ENCODE measurements around the gene GCK. TPM values are rescaled to one million over a fixed set of nuclear protein-coding genes. Genes with fewer than 3 reads are reported as not detected.

GCK gene
- total RNA-seq, 1 experiment from 2014 or later = not detected

GRCh38 chr7:44224974-44225565, 35.8 kb upstream of the GCK start:
- Histone ChIP-seq H3K9me3 (no peaks in the 10 kb centered on the region), H3K4me3 (no peak overlapping the region), H3K36me3 (no peaks in the 10 kb centered on the region), H3K27me3 (no peaks in the 10 kb centered on the region)
- no peak for DNase-seq

GRCh38 chr7:44224080-44224973, 35.1 kb upstream of the GCK start:
- DNase-seq = no peak
- no peaks in the 10 kb centered on the region for H3K36me3 ChIP-seq

GRCh38 chr7:44223362-44224079, 34.3 kb upstream of the GCK start:
- no peaks in the 10 kb centered on the region for H3K9me3 ChIP-seq
- no peak for DNase-seq
- H3K36me3 ChIP-seq = no peaks in the 10 kb centered on the region
- no peak overlapping the region for H3K4me3 ChIP-seq
- no peaks in the 10 kb centered on the region for H3K27me3 ChIP-seq

More at GRCh38 chr7:44224080-44224973, 35.1 kb upstream of the GCK start:
- H3K9me3 ChIP-seq = no peaks in the 10 kb centered on the region
- H3K27me3 ChIP-seq = no peaks in the 10 kb centered on the region
- H3K4me3 ChIP-seq = no peak overlapping the region

GRCh38 chr7:44222776-44223261, 33.6 kb upstream of the GCK start:
- H3K9me3 ChIP-seq = no peaks in the 10 kb centered on the region
- no peak overlapping the region for H3K4me3 ChIP-seq
- H3K36me3 ChIP-seq = no peaks in the 10 kb centered on the region
- H3K27me3 ChIP-seq = no peaks in the 10 kb centered on the region
- no peak for DNase-seq

DNA sequence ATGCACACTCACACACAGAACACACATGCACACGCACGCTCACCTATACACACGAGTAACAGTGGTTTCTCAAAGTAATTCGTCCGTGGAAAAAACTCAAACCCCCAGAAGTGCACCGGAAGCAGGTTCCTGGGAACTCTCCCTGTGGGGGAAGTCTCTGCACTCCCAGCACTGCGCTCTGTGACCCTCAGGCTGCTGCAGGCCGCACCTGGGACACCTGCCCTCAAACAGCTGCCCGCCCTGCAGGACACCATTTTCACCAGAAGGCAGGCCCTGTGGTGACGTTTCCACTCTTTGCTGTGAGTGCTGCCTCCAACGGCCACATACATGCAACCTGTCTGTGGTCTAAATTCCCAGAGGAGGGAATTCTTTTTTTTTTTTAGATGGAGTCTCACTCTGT, 32.8 kb upstream of the GCK start:
- no peaks in the 10 kb centered on the region for H3K9me3 ChIP-seq
- no peaks in the 10 kb centered on the region for H3K27me3 ChIP-seq
- H3K36me3 ChIP-seq = no peaks in the 10 kb centered on the region
- no peak for DNase-seq
- no peak overlapping the region for H3K4me3 ChIP-seq

GRCh38 chr7:44221231-44221791, 32.1 kb upstream of the GCK start:
- DNase-seq = no peak
- H3K9me3 ChIP-seq = no peaks in the 10 kb centered on the region

GRCh38 chr7:44220358-44221112, 31.3 kb upstream of the GCK start:
- H3K9me3 ChIP-seq = no peaks in the 10 kb centered on the region
- no peak for DNase-seq
- no peak overlapping the region for H3K4me3 ChIP-seq
- no peaks in the 10 kb centered on the region for H3K27me3 ChIP-seq
- H3K36me3 ChIP-seq = no peaks in the 10 kb centered on the region

More at GRCh38 chr7:44221231-44221791, 32.1 kb upstream of the GCK start:
- Histone ChIP-seq H3K36me3 (no peaks in the 10 kb centered on the region), H3K4me3 (no peak overlapping the region), H3K27me3 (no peaks in the 10 kb centered on the region)

- DNase-seq = no peak
- no peaks in the 10 kb centered on the region for H3K27me3 ChIP-seq
- no peaks in the 10 kb centered on the region for H3K9me3 ChIP-seq
- no peaks in the 10 kb centered on the region for H3K36me3 ChIP-seq
- no peak overlapping the region for H3K4me3 ChIP-seq
Measured at GRCh38 chr7:44220046-44220357, 30.8 kb upstream of the GCK start.

- H3K4me3 ChIP-seq = no peak overlapping the region
- H3K9me3 ChIP-seq = no peaks in the 10 kb centered on the region
- peaks cover 2% of the 10 kb centered on the region for H3K36me3 ChIP-seq
- DNase-seq = no peak
- no peaks in the 10 kb centered on the region for H3K27me3 ChIP-seq
Measured at GRCh38 chr7:44219371-44220045, 30.3 kb upstream of the GCK start.

DNA sequence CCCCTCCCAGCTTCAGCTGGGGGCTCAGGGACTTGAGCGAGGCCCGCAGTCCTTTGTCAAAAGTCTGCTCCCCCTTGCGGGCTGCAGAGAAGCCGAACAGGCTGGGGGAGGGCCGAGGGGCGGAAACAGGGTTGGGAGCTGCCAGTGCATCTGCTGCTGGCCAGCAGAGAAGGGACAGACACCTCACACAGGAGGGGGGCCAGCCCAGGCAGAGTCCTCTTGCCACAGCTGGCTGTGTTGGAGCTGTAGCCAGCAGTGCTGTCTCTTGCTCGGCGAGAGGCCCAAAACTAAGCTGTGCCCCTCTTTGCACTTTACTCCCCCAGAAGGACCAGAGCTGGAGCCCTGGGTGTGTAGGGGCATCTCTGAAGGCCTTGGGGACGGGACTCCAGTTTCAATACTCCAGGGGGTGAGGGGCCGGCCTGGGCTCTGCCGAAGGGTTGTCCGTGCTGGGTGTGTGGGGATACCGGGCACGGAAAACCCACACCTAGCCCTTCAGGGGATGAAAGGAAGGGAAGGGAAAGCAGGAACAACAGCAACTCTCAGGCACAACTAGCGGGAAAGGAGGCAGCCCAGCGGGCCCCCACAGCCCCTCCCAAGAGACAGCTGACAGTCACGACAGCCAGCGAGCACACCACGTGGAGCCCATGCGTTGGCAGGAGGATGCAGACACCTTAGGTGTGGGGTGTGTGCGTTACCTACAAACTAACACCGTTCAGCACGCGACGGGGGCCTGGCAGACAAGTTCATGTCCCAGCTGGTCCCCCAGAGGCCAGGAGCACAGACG, 29.4 kb upstream of the GCK start:
- H3K9me3 ChIP-seq = no peaks in the 10 kb centered on the region
- no peak overlapping the region for H3K4me3 ChIP-seq
- H3K36me3 ChIP-seq = peaks cover 5% of the 10 kb centered on the region
- no peak for DNase-seq
- H3K27me3 ChIP-seq = no peaks in the 10 kb centered on the region

DNA sequence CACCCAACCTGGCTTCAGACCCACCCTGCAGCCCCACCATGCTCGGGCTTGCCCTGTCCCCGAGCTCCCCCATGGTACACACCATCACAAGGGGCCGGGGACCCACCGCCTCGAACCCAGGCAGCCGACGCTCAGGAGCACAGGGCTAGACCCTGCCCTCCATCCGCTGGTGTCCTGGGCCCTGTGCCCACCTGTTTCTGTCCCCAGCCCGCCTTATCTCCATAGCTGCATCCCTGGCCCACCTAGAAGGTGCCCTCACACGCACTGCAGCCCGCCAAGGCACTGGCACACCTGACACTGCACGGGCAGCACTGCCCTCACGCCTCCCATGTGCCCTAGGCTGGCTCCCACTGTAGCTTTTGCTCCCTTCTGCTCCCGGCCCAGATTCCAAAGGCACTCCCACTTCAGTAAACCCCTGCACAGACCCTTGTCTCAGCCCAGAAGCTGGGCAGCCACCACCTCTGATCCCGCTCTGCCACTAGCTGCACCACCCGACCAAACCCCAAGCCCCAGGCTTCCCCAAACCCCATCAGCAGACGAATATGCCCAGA, 28.7 kb upstream of the GCK start:
- no peaks in the 10 kb centered on the region for H3K9me3 ChIP-seq
- no peak overlapping the region for H3K4me3 ChIP-seq
- no peaks in the 10 kb centered on the region for H3K27me3 ChIP-seq
- no peak for DNase-seq
- H3K36me3 ChIP-seq = peaks cover 5% of the 10 kb centered on the region

DNA sequence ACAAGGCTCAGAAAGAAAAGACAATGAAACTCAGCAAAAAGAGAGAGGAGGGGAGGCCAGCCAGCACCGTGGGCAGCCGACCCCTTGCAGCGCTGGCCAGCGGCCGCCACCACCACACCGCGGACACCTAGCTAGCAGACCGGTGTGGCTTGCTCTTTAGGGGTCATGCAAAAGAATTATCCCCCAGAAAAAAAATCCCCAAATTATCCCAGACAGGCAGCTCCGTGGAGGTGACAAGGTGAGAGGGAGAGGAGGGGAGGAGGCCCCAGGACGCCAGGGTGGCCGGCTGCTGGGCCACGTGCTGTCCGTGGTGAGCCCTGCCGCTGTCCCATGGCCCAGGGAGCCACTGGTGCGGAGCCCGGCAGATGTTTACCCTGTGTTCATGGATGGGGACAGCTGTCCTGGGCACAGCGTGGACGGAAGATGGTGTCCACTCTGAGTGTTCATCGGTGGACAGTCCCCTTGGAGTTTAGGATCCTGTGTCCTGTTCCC, 28.0 kb upstream of the GCK start:
- Histone ChIP-seq H3K27me3 (no peaks in the 10 kb centered on the region), H3K4me3 (no peak overlapping the region)

GRCh38 chr7:44216521-44217222, 27.4 kb upstream of the GCK start:
- peaks cover 11% of the 10 kb centered on the region for H3K36me3 ChIP-seq

More for the DNA sequence above, 28.0 kb upstream of the GCK start:
- Histone ChIP-seq H3K9me3 (no peaks in the 10 kb centered on the region), H3K36me3 (peaks cover 6% of the 10 kb centered on the region)
- no peak for DNase-seq

DNA sequence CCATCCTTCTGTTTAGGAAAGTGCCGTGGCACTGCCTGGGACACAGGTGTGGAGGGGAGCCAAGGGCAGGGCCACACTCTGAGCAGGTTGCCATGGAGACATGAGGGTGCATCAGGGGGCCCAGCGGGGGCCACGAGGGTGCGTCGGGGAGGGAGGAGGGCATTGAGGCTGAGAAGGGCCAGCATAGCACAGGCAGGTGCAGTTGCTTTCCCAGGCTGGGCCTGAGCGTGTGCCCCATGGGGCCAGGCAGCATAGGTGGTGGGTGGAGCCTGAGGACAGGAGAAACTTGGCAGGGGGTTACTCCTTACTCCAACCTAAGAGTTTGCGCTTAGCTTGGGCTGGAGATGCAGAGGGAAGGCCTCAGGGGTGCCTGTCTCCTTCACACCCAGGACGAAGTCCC, 26.8 kb upstream of the GCK start:
- H3K4me3 ChIP-seq = no peak overlapping the region
- no peaks in the 10 kb centered on the region for H3K9me3 ChIP-seq
- H3K27me3 ChIP-seq = no peaks in the 10 kb centered on the region
- DNase-seq = no peak
- peaks cover 18% of the 10 kb centered on the region for H3K36me3 ChIP-seq

More at GRCh38 chr7:44216521-44217222, 27.4 kb upstream of the GCK start:
- Histone ChIP-seq H3K27me3 (no peaks in the 10 kb centered on the region), H3K4me3 (no peak overlapping the region), H3K9me3 (no peaks in the 10 kb centered on the region)
- no peak for DNase-seq

All from MG63 (cell line).